NOMO-1 (cell line): ENCODE data around the gene GYPC.
"Not testable (repeated sequence)": the region's sequence is repeated elsewhere in the genome, so short reads cannot be mapped to it uniquely, and the experiment has no call there.

ENCODE experiments used
- DNase-seq, 2 experiments: peaks; one replicate each; lab custom pipeline; 2025; ENCODE audit not compliant: unreplicated experiment in 2 of 2; lab: John Stamatoyannopoulos, UW

Gene GYPC

DNA sequence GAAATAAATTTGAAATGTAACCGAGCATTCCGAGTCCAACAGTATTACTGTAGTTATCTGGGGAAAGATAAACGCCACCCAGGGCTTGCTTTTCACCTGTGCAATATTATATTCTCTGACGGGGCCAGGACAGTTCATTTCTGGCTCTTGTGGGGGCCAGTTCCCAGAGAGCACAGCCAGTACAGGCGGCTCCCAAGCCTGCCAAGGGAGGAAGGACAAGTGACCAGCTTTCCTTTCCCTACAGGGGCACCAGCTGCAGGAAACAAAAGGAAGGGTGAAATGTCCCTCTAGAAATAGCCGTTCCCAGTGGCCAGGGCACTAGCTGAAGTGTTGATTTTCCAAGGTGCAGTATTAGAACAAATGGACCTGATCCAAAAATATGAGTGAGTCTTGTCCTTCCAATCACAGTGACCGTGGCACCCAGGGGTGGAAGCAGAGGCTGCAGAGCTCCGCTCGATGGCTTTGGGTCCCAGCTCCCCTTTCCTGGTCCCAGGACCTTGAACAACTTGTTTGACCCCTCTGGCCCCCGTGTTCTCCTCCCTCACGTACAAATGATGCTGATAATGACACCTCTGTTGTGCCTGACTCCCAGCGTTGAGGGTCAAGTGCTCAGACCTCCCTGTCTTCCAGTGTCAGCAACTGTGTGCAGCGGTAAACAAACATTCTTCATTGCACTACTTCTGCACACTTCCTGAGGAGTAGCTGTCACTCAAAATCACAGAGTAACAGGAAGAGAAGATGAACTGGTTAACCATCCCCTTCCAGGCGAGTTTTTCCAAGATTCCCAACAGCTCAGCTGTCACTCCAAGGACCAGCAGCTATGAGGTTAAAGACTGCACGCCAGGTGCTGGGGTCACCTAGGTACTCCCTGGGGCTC lies 40.9 kb downstream of the GYPC start:
- no peak for DNase-seq

DNA sequence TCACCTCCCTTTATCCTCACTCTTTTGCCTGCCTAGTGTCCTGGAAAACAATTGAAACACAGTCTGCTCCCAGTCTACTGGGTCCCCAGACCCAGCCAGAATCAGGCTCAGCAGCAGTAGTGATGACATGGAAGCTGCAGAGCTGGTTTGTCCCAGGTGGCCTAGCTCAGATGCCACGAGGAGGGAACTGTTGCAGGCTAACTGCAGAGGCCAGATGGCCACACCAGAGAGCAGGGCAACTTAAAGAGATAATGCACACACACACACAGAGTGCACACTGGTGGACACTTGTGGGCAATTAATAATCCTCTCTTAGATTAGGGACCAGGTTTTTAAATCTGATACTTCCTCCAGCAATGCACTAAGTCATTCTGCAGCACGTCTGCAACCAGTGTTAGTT lies 42.4 kb downstream of the GYPC start:
- DNase-seq = no peak

- DNase-seq = no peak
Measured at GRCh38 chr2:126699018-126699417, 43.1 kb downstream of the GYPC start.

DNA sequence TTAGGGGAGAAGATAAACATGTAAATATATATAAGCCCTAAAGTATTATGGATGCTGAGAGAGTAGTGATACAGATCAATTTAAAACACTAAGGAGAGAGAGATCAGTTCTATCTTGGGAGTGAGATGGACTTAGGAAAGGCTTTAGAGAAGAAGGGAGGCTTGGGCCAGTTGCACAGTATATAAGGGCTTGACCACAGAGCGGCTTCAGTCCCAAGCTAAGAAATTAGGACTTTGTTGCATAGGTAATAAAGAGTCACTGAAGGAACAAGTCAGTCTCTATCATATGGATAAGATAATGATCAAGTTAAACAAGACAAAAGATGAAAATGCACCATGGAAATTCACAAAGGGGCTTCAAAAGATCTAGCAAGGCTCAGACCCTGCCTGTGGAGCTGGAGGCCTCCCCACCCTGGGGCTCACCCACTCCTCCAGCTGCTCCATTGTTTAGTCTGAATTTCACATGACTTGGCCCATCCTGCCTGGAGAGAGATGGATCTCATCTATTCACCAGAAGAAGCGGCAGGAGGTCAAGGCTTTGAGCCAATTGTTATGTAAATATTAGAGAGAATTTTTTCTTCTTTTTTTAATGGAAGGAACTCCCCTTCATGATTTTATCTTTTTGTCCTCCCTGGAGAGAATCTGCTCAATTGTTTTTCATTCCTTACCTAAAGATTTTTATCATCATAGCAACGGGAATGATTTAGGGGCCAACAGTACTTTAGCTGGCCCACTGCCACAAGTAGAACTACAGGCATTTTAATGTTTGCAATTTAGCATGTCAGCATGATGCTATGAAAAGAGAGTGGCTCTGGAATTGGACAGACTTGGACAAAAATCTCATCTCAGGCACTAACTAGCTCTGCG lies 44.0 kb downstream of the GYPC start:
- DNase-seq = no peak

DNA sequence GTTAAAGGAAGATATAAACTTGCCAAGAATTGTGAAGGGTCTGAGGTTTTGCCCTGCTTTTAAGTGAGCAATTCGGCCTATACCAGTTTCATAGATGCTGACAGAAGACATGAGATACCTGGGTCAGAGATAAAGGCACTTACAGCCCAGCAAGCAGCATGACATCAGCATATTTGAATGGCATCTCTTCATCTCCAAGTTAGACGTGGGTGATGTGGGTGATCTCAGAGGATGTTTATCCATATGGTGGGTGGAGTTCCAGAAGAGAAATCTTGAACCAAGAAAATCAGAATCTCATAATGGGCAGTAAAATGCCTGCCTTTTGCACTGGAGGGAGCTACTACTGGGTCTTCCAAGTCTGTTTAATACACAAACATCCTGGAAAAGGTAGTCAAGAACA lies 44.7 kb downstream of the GYPC start:
- DNase-seq = no peak

GRCh38 chr2:126703311-126703710 lies 47.4 kb downstream of the GYPC start:
- no peak for DNase-seq

DNA sequence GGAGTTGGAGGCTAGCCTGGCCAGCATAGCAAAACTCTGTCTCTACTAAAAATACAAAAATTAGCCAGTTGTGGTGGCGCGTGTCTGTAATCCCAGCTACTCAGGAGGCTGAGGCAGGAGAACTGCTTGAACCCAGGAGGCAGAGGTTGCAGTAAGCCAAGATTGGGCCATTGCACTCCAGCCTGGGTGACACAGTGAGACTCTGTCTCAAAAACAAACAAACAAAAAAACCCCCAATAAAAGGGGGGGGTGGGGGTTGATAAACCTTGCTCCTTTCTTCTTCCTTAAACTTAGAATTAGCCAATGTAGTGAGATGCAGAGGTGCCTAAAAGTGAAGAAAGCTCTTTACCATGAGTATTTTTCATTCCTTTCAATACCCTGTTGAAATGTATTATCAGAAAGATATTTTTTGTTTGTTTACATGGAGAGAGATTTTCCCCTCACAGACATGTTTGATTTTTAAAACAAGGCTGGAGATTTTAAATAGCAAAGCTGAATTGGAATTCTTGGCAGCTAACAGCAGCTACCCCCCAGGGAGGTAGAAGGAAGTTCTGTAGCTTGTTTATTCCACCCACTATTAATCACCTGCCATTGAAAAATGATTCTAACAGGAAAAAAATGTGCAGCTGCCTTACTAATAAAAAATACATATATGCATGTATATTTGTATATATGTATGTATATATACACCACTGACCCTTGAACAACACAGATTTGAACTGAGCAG lies 48.6 kb downstream of the GYPC start:
- no peak for DNase-seq

DNA sequence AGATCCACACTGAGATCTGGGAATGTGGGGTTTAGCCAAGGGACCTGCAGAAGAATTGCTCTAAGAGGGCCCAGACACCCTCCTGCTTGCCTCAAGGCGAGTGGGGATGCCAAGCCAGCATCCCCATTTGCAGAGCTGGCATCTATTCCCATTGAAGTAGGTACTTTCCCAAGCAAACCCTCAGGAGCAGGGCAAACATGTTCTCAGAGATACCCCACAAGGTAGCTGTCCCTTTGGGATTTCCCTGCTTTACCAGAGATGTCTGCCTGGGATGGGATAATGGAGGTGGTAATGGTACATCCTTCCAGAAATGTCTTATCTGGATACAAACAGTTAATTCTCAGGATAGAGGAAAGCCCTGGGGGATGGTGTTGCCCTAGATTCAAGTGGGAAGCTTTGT lies 51.2 kb downstream of the GYPC start:
- DNase-seq = no peak

- no peak for DNase-seq
Measured at GRCh38 chr2:126707941-126708340, 52.0 kb downstream of the GYPC start.

GRCh38 chr2:126714191-126714965 lies 58.4 kb downstream of the GYPC start:
- no peak for DNase-seq

GRCh38 chr2:126715111-126715510 lies 59.2 kb downstream of the GYPC start:
- no peak for DNase-seq

DNA sequence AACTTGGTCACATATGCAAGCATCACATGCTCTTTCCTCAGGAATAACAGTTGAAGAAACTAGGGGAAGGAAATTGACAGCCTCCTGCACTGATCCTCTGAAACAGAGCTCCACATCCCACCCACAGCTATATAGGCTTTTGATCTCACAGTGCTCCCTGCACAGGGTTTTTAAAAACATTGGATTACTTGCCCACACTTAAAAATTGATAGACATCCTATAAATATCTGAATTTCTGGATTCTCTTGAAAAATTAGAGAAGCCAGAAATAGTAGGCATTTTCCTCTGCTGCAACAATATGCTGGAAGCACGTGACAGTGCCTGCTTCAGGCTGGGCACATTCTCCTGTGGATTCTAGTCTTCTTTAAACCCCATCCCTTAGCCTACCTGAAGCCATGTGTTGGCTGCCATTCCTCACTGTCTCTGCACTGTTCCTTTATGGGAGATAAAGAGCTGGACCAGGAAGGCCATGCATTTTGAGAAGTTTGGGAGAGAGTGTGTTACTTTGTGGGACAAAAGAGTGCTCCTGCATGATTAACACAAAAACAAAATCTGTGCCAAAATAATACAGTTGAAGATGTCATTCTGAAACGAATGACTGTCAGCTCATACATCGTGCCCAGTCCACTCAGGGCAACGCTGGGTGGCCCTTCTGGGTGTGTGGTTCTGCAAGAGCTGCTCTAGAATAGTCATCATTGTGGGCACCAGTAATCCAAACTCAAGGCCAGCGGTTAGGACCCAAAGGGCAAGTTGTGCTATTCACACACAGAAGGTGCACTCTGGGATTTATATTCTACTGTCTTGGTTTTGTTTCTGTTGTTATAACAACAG lies 59.8 kb downstream of the GYPC start:
- DNase-seq = no peak

DNA sequence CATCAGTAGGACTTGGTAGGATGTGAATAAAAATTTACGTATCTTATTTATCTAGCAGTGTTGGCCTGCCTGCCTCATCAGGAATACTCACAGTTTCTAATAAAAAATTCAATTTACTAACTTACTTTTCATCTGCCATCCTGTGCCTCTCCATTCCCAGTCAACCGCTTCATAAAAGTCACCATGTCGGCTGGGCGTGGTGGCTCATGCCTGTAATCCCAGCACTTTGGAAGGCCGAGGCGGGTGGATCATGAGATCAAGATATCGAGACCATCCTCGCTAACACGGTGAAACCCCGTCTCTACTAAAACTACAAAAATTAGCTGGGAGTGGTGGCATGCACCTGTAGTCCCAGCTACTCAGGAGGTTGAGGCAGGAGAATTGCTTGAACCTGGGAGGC lies 61.3 kb downstream of the GYPC start:
- not testable (repeated sequence) for DNase-seq

- DNase-seq = no peak
Measured at GRCh38 chr2:126717928-126718327, 62.0 kb downstream of the GYPC start.

DNA sequence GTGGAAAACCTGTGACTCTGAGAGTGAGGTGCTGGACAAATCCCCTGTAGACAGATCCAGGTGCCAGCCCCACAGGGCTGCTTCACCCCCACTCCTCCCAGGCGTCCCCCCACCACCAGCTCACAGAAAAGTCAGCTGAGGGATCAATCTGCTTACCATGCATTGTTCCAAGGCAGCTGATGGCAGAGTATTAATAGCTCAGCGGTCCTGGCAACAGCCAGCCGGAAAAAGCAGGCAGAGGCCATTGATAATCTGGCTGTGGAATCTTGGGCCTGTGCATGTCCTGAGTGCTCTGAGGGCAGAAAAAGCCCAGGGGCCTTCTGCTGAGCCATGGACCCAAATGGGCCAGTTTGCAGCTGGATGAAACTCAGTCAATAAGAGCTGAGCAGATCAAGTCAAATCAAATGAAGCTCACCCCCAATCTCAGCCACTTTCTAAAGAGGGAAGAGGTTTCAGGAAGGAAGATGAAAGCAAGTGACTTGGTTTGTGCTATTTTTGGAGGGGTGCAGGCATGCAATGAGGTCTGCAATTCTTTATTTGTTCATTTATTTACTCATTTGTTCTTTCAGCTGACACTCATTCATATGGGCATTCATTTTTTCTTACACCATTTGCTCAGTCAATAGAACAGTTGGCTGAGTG lies 63.4 kb downstream of the GYPC start:
- DNase-seq = no peak

- no peak for DNase-seq
Measured at GRCh38 chr2:126719833-126720351, 63.9 kb downstream of the GYPC start.

GRCh38 chr2:126720638-126721037 lies 64.7 kb downstream of the GYPC start:
- DNase-seq = no peak

- no peak for DNase-seq
Measured at GRCh38 chr2:126722081-126722480, 66.1 kb downstream of the GYPC start.

DNA sequence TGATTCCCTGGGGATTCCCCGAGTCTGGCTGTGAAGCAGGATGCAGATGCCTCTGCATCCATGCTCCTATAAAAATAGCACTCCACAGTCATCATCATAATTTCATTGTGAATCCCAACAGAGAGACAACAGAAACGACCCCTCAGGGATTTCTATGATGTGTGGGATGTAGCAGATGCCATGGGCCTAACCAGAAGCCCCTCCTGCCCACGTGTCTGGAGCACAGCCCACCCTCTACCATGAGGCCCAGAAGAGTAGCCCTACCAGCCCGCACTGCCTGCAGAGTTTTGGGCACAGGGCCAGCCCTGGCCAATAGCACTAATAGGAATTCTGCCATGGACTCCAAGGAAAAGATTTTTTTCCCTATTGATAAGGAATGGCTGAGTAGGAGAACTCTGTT lies 66.6 kb downstream of the GYPC start:
- no peak for DNase-seq
